Neural cell (in vitro differentiated cells): Measurements from ENCODE around the gene OAF.

Experiments used
- CTCF ChIP-seq: fragments of 450-650 bp; IDR thresholded peaks from 2 replicates; pipeline ENCODE4 v1.5.1; 2014; ENCODE audit warnings: antibody characterized with exemption, mild to moderate bottlenecking, moderate library complexity; ENCODE audit not compliant: poor library complexity, severe bottlenecking
- MXI1 ChIP-seq: fragments of 450-650 bp; conservative IDR thresholded peaks from 2 replicates; pipeline ENCODE4 v1.6.1; 2014; ENCODE audit warnings: antibody characterized with exemption, mild to moderate bottlenecking; ENCODE audit not compliant: poor library complexity, severe bottlenecking

GRCh38 chr11:120188811-120189455, 21.9 kb upstream of the OAF start:
- TF ChIP-seq CTCF (no peak), MXI1 (no peak)
